Measurements from ENCODE around the gene AHI1.

AHI1 gene

DNA sequence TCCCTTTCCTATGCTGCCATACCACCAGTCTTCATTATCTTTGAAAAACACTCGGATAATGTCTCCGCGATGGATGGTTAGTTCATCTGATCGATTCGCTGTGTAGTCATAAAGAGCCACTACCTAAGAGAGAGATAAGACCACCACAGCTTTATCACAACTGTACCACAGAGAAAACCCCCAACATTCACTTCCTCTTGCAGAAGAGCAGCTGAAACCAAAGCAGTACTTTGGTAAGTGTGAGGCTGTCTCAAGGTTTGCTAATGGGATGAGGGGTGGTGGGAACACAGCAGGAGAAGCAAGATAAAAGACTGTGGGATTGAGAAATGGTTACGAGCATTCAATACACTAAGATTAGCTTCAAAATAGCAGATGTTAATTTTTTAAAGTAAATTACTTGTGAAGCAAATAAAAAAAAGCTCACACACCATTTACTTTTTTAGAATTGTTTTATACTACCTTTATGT is 174.3 kb downstream of the AHI1 start:
- Histone ChIP-seq H2AFZ (ENCODE audit: low read depth, low read length) (no peak overlapping the region), H3K4me1 (ENCODE audit: low read length) (peaks cover 25% of the 10 kb centered on the region), H3K4me2 (ENCODE audit: low read length) (peak overlapping the region; percentile 90), H3K27ac (ENCODE audit: low read length) (peak overlapping the region; percentile 76), H3K9me3 (ENCODE audit: insufficient read depth, low read length) (no peaks in the 10 kb centered on the region), H3K36me3 (replicated peaks; ENCODE audit: low read depth, low read length) (no peaks in the 10 kb centered on the region), H3K27me3 (ENCODE audit: low read depth, low read length) (no peaks in the 10 kb centered on the region), H3K9ac (ENCODE audit: low read length) (peak overlapping the region; percentile 59; the same call in 1 of the 2 replicates), H3K79me2 (ENCODE audit: low read length) (no peaks in the 10 kb centered on the region), H3K4me3 (ENCODE audit: low read length) (peak overlapping the region; percentile 66), H4K20me1 (ENCODE audit: insufficient read depth, low read length) (no peaks in the 10 kb centered on the region)
- TF ChIP-seq, protein P1, sequence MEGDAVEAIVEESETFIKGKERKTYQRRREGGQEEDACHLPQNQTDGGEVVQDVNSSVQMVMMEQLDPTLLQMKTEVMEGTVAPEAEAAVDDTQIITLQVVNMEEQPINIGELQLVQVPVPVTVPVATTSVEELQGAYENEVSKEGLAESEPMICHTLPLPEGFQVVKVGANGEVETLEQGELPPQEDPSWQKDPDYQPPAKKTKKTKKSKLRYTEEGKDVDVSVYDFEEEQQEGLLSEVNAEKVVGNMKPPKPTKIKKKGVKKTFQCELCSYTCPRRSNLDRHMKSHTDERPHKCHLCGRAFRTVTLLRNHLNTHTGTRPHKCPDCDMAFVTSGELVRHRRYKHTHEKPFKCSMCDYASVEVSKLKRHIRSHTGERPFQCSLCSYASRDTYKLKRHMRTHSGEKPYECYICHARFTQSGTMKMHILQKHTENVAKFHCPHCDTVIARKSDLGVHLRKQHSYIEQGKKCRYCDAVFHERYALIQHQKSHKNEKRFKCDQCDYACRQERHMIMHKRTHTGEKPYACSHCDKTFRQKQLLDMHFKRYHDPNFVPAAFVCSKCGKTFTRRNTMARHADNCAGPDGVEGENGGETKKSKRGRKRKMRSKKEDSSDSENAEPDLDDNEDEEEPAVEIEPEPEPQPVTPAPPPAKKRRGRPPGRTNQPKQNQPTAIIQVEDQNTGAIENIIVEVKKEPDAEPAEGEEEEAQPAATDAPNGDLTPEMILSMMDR (IDR thresholded peaks at IDR 0.05; ENCODE audit: low read depth, low read length), result no peak
- TF ChIP-seq EZH2phosphoT487 (IDR thresholded peaks at IDR 0.05; ENCODE audit: low read depth), result no peak

DNA sequence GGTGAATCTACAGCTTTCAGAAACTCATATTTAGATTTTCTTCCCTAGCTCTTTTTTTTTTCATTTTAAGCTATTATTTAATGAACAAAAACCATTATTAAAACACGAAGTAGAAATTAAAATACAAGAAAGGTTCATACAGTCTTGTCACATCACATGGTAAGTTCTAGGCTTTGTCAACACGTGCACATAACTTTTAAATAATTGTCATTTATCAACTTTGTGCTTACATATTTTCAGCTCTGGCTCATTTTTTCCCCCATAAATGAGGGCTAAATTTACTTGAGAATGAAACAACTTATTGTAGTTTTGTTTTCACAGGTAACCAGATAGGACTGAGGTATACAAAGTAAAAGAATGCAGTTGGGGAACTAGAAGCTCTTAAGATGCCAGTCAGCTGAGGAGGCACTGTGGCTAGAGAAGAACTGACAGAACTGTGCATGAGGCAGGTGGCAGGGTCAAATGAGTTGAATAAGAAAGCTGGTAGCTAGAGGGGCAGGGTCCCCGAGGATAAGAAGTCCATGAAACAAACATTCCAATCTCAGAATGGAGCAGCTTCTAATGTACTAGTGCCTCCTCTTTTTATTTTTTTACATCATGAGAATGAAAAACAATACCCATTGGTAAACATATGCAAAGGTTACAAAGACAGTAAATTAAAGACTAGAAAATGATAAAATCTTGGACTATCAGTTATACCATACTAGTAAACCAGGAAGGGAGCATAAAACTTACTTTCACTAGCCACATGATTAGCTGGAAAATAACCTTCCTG is 174.9 kb downstream of the AHI1 start:
- Histone ChIP-seq H3K4me1 (ENCODE audit: low read length) (peaks cover 25% of the 10 kb centered on the region), H3K4me3 (ENCODE audit: low read length) (peak overlapping the region; percentile 66), H3K4me2 (ENCODE audit: low read length) (peak overlapping the region; percentile 90), H4K20me1 (ENCODE audit: insufficient read depth, low read length) (no peaks in the 10 kb centered on the region), H3K36me3 (replicated peaks; ENCODE audit: low read depth, low read length) (no peaks in the 10 kb centered on the region), H3K27me3 (ENCODE audit: low read depth, low read length) (no peaks in the 10 kb centered on the region), H3K9me3 (ENCODE audit: insufficient read depth, low read length) (no peaks in the 10 kb centered on the region), H3K27ac (ENCODE audit: low read length) (peak overlapping the region; percentile 76), H3K9ac (ENCODE audit: low read length) (peak overlapping the region; percentile 59; the same call in 1 of the 2 replicates), H2AFZ (ENCODE audit: low read depth, low read length) (no peak overlapping the region), H3K79me2 (ENCODE audit: low read length) (no peaks in the 10 kb centered on the region)
- TF ChIP-seq, protein P1 (IDR thresholded peaks at IDR 0.05; ENCODE audit: low read depth, low read length), result no peak
- no peak for TF ChIP-seq EZH2phosphoT487 (IDR thresholded peaks at IDR 0.05; ENCODE audit: low read depth)

GRCh38 chr6:135320721-135321621 is 176.6 kb downstream of the AHI1 start:
- H3K9ac ChIP-seq (ENCODE audit: low read length), result no peak overlapping the region
- no peaks in the 10 kb centered on the region for H3K27me3 ChIP-seq (ENCODE audit: low read depth, low read length)
- H3K79me2 ChIP-seq (ENCODE audit: low read length), result no peaks in the 10 kb centered on the region
- no peaks in the 10 kb centered on the region for H4K20me1 ChIP-seq (ENCODE audit: insufficient read depth, low read length)
- peaks cover 25% of the 10 kb centered on the region for H3K4me1 ChIP-seq (ENCODE audit: low read length)
- H3K27ac ChIP-seq (ENCODE audit: low read length), result no peak overlapping the region
- no peaks in the 10 kb centered on the region for H3K9me3 ChIP-seq (ENCODE audit: insufficient read depth, low read length)
- no peak for TF ChIP-seq EZH2phosphoT487 (IDR thresholded peaks at IDR 0.05; ENCODE audit: low read depth)
- TF ChIP-seq, protein P1 (IDR thresholded peaks at IDR 0.05; ENCODE audit: low read depth, low read length), result no peak
- no peaks in the 10 kb centered on the region for H3K36me3 ChIP-seq (replicated peaks; ENCODE audit: low read depth, low read length)
- no peak overlapping the region for H2AFZ ChIP-seq (ENCODE audit: low read depth, low read length)
- H3K4me3 ChIP-seq (ENCODE audit: low read length), result no peak overlapping the region
- no peak overlapping the region for H3K4me2 ChIP-seq (ENCODE audit: low read length)

- Histone ChIP-seq H3K9me3 (ENCODE audit: insufficient read depth, low read length) (no peaks in the 10 kb centered on the region), H3K4me3 (ENCODE audit: low read length) (no peak overlapping the region), H3K36me3 (replicated peaks; ENCODE audit: low read depth, low read length) (no peaks in the 10 kb centered on the region), H2AFZ (ENCODE audit: low read depth, low read length) (no peak overlapping the region), H3K4me2 (ENCODE audit: low read length) (no peak overlapping the region), H3K9ac (ENCODE audit: low read length) (no peak overlapping the region), H3K27me3 (ENCODE audit: low read depth, low read length) (no peaks in the 10 kb centered on the region), H3K4me1 (ENCODE audit: low read length) (peaks cover 31% of the 10 kb centered on the region), H3K79me2 (ENCODE audit: low read length) (no peaks in the 10 kb centered on the region), H3K27ac (ENCODE audit: low read length) (no peak overlapping the region), H4K20me1 (ENCODE audit: insufficient read depth, low read length) (no peaks in the 10 kb centered on the region)
- no peak for TF ChIP-seq EZH2phosphoT487 (IDR thresholded peaks at IDR 0.05; ENCODE audit: low read depth)
- TF ChIP-seq, protein P1 (IDR thresholded peaks at IDR 0.05; ENCODE audit: low read depth, low read length), result no peak
Measured at GRCh38 chr6:135319819-135320218, 177.7 kb downstream of the AHI1 start.

Data from OCI-LY3 (cell line).